Measurements from ENCODE around the gene ZNF625.
"Not testable (repeated sequence)": the region's sequence is repeated elsewhere in the genome, so short reads cannot be mapped to it uniquely, and the experiment has no call there.

The ZNF625 gene

DNA sequence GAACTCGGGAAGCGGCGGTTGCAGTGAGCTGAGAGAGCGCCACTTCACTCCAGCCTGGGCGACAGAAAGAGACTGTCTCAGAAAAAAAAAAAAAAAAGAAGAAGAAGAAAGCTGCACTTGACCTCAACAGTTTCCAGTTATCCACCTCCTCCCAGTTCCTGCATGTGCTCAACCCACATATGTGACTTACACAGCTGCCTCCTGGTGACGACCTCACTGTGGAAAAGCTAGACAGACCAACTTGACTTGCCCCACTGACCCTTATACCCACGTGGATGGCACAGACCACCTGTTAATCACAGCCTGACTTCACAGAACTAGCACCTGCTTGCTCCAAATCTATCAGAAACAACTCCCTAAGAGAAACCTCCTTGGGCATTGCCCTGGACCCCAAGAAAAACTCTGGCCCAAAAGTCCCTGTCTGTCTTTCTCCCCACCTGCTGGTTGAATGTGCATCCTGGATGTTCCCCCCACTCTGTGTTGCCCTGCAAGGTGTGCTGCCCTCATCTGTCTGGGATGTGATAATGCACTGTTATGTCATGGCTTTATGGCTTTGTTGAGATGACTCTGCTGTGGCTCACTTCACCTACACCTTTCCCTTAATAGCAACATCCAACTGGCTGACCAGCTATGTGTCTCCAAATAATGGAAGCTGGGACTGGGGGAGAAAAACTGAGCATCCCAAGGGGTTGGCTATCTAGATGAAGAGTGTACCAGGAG, 19.2 kb downstream of the ZNF625 start:
- DNase-seq (ENCODE audit: low read depth), result no peak

- no peak for DNase-seq (ENCODE audit: low read depth)
These were observed 23.5 kb downstream of the ZNF625 start for GRCh38 chr19:12133069-12133468.

GRCh38 chr19:12126707-12127106, 29.8 kb downstream of the ZNF625 start:
- DNase-seq (ENCODE audit: low read depth), result no peak

- DNase-seq (ENCODE audit: low read depth), result no peak
These were observed 39.1 kb downstream of the ZNF625 start for GRCh38 chr19:12117201-12117970.

GRCh38 chr19:12113121-12113520, 43.4 kb downstream of the ZNF625 start:
- DNase-seq (ENCODE audit: low read depth), result no peak

DNA sequence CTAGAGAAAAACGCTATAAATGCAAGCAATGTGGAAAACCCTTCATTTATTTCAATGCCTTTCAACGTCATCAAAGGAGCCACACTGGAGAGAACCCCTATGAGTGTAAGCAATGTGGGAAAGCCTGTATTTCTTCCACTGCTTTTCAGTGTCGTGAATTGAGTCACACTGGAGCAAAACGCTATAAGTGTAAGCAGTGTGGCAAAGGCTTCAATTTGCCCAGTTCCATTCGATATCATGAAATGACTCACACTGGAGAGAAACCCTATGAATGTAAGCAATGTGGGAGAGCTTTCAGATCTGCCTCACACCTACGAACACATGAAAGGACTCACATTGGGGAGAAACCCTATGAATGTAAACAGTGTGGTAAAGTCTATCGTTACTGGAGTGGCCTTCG, 43.8 kb downstream of the ZNF625 start:
- no peak for DNase-seq (ENCODE audit: low read depth)

DNA sequence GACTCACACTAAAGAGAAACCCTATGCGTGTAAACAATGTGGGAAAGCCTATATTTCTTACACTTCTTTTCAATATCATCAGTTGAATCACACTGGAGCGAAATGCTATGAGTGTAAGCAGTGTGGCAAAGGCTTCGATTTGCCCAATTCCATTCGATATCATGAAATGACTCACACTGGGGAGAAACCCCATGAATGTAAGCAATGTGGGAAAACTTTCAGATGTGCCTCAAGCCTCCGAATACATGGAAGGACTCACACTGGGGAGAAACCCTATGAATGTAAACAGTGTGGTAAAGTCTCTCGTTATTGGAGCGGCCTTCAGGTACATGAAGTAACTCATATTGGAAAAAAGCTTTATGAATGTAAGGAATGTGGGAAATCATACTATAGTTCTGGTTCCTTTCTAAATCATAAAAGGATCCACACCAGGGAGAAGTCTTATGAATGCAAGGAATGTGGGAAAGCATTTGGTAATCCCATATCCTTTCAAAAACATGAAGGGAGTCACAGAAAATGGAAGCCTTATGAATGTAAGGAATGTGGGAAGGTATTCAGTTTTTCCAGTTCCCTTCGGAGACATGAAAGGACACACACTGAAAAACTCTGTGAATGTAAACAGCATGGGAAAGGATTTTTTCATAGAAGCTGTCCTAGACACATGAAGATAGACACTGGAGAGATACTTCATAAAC, 44.4 kb downstream of the ZNF625 start:
- DNase-seq (ENCODE audit: low read depth), result no peak

GRCh38 chr19:12111176-12111575, 45.4 kb downstream of the ZNF625 start:
- no peak for DNase-seq (ENCODE audit: low read depth)

GRCh38 chr19:12103909-12104308, 52.6 kb downstream of the ZNF625 start:
- DNase-seq (ENCODE audit: low read depth), result not testable (repeated sequence)

DNA sequence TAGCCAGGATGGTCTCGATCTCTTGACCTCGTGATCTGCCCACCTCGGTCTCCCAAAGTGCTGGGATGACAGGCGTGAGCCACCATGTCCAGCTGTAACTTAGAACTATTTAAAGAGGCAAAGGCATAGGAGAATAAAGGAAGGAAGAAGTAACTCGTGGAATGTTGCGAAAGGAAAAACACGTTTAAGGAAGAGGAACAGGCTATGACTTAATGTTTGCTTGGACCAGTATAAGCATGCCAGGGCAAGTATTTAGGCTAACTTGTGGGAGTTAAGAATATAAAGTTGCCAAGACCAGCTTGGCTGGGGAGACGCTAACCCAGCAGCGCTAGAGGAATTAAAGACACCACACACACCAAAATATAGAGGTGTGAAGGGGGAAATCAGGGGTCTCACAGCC, 58.5 kb downstream of the ZNF625 start:
- DNase-seq (ENCODE audit: low read depth), result no peak

GRCh38 chr19:12095111-12095790, 61.3 kb downstream of the ZNF625 start:
- DNase-seq (ENCODE audit: low read depth), result no peak

All from HS-27A (cell line).